Stimulated activated CD4-positive, alpha-beta T cell treated with anti-CD3 and anti-CD28 coated beads, TNF-alpha, amount 100 ng/mL, for 4 hours (primary cell): ENCODE data around the gene MTO1.
"Not testable (repeated sequence)": the region's sequence is repeated elsewhere in the genome, so short reads cannot be mapped to it uniquely, and the experiment has no call there.

Source experiments
- DNase-seq, 3 experiments: peaks; one replicate each; pipeline ENCODE4 v3.0.0-alpha.2; 2020; ENCODE audit warnings: low read depth in 3 of 3

Gene MTO1

DNA sequence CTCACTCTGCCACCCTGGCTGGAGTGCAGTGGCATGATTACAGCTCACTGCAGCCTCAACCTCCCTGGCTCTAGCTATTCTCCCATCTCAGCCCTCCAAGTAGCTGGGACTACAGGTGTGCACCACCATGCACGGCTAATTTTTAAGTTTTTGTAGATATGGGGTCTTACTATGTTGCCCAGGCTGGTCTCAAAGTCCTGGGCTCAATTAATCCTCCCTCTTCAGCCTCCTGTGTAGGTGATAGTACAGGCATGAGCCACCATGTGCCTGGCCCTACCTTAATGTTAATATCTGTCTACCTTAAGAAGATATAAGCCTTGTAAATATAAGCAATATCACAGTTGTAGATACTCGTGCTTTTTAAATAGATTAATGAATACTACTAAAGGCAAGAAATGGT is 42.6 kb downstream of the MTO1 start:
- no peak for DNase-seq

- DNase-seq, result no peak
Observed at GRCh38 chr6:73505142-73505541, 43.6 kb downstream of the MTO1 start.

DNA sequence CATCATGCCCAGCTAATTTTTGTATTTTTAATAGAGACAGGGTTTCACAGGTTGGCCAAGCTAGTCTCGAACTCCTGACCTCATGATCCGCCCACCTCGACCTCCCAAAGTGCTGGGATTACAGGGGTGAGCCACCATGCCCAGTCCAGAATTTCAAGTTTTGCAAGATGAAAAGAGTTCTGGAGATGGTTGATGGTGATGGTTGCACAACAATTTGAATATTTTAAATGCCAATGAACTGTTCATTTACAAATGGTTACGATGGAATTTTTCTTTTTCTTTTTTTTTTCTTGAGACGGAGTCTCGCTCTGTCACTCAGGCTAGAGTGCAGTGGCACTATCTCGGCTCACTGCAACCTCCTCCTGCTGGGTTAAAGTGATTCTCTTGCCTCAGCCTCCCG is 44.2 kb downstream of the MTO1 start:
- DNase-seq, result not testable (repeated sequence)

DNA sequence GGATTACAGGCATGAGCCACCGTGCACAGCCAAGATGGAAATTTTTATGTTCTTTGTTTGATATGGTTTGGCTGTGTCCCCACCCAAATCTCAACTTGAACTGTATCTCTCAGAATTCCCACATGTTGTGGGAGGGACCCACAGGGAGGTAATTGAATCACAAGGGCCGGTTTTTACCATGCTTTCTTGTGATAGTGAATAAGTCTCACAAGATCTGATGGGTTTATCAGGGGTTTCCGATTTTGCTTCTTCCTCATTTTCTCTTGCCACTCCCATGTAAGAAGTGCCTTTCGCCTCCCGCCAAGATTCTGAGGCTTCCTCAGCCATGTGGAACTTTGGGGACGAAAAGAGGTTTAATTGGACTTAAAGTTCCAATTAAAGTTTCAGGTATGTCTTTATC is 44.7 kb downstream of the MTO1 start:
- no peak for DNase-seq

DNA sequence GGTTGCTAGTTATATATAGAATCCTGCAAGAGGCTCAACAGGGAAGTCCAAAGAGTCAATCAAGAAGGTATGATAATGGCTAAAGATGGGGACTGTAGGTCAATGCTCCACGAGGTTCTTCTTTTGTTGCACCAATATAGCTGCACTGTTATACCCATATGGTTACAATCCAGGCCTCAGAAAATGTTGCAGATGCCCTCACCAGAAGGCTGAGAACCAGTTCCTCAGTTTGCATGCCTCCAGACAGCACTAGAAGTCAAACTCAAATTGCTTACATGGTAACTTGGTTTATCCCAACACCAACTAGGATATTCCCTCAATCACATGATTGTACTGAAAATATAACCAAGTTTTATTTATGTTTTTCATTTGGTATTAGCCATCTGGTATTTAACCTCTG is 47.2 kb downstream of the MTO1 start:
- no peak for DNase-seq

GRCh38 chr6:73509851-73510250 is 48.3 kb downstream of the MTO1 start:
- no peak for DNase-seq

DNA sequence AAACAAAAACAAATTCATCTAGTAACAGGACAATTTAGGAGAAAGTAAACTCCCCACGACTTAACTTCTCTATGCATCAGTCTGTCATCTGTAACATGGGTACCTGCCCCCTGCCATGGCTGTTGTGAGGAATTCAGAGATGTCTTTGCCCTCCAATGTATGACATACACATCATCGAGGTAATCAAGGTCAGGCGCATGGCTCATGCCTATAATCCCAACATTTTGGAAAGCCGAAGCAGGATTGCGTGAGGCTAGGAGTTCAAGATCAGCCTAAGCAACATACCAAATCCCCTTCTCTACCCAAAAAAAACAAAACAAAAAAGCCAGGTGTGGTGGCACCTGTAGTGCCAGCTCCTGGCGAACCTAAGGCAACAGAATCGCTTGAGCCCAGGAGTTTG is 50.3 kb downstream of the MTO1 start:
- no peak for DNase-seq

DNA sequence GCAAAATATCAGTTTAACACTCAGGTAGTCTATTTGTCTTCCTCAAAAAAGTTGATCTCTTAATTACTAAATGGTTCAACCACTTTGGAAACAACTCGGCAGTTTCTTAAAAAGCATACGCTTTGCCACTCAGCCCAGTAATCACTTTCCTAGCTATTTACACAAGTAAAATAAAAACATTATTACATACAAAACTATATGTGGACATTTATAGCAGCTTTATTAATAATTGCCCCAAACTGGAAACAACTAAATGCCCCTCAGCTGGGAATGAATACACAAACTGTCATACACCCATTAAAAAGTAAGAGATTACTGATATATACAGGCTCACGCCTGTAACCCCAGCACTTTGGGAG is 51.9 kb downstream of the MTO1 start:
- DNase-seq, result no peak

- DNase-seq, result no peak
Observed at GRCh38 chr6:73514746-73515110, 53.2 kb downstream of the MTO1 start.

DNA sequence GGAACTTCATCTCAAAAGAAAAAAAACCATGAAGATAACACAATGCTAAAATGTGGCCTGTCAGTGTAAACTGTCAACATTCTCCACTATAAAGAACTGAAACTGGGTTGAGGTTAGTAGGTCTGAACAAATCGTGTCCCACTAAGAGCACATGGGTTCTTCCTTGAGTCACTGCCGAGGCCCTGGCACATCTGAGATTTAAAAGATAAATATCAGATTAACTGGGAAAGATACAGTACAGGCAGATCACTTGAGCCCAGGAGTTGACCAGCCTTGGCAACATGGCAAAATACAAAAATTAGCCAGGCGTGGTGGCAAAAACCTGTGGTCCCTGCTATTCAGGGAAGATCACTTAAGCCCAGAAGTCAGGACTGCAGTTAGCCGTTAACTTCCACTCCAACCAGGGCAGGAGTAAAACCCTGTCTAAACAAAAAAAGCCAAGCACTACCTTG is 53.7 kb downstream of the MTO1 start:
- no peak for DNase-seq

GRCh38 chr6:73516514-73517489 is 55.3 kb downstream of the MTO1 start:
- no peak for DNase-seq

DNA sequence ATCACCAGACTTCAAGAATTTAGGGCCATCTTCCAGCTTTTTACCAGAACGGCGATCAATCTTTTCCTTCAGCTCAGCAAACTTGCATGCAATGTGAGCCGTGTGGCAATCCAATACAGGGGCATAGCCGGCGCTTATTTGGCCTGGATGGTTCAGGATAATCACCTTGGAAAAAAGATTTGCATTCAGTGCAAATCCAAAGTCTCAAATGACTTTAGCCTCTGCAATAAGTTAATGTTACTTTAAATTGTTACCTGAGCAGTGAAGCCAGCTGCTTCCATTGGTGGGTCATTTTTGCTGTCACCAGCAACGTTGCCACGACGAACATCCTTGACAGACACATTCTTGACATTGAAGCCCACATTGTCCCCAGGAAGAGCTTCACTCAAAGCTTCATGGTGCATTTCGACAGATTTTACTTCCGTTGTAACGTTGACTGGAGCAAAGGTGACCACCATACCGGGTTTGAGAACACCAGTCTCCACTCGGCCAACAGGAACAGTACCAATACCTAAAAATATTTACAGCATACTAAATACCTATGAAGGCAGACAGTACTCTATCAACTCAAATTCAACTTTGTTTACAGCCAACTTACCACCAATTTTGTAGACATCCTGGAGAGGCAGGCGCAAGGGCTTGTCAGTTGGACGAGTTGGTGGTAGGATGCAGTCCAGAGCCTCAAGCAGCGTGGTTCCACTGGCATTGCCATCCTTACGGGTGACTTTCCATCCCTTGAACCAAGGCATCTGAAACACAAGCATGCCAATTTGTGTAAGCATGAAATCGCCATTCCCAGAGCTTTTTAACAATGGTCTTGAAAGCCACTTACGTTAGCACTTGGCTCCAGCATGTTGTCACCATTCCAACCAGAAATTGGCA is 56.8 kb downstream of the MTO1 start:
- not testable (repeated sequence) for DNase-seq

GRCh38 chr6:73518982-73519881 is 57.7 kb downstream of the MTO1 start:
- DNase-seq, result not testable (repeated sequence)

- peak; percentile 71 to 82 (median 72) for DNase-seq
Observed at GRCh38 chr6:73519926-73520687, 58.6 kb downstream of the MTO1 start.

DNA sequence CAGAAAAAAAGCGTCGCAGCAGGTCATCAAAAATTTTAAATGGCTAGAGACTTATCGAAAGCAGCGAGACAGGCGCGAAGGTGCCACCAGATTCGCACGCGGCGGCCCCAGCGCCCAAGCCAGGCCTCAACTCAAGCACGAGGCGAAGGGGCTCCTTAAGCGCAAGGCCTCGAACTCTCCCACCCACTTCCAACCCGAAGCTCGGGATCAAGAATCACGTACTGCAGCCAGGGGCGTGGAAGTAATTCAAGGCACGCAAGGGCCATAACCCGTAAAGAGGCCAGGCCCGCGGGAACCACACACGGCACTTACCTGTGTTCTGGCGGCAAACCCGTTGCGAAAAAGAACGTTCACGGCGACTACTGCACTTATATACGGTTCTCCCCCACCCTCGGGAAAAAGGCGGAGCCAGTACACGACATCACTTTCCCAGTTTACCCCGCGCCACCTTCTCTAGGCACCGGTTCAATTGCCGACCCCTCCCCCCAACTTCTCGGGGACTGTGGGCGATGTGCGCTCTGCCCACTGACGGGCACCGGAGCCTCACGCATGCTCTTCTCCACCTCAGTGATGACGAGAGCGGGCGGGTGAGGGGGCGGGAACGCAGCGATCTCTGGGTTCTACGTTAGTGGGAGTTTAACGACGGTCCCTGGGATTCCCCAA is 59.3 kb downstream of the MTO1 start, which contains the start of gene EEF1A1:
Gene EEF1A1 (minus strand): TSS at position 345 of the 663 bp plus-strand sequence. CDS start 1,006 bp downstream, outside the sequence.
- peak; percentile 98 to 100 (median 100) for DNase-seq

DNA sequence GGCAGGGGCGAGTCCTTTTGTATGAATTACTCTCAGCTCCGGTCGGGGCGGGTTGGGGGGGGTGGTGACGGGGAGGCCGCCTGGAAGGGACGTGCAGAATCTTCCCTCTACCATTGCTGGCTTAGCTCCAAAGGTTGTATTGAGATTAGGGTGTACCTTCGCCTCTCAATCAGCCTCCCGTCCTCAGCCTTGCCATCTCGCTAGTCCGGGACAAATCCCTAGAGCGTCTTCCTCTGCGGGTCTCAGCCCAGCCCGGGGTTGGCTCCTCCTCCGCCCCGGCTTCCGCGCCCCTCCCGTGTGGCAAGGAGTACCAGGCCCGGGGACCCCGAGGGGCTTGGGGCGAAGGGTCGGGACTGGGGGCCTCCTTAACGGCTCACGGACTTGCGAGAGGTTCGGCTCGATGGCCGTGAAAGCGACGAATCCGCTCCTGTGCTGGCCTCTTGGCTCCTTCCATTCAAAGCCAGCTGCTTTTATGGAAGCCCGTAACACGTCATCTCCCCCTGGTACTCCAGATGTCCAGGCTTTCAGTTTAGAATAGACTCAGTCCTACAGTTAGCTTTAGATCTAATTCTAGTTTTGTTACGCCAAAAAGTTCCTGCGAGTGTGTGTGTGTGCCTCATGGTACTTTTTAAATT is 59.9 kb downstream of the MTO1 start:
- DNase-seq, result peak; percentile 52 to 71 (median 65)

- peak; percentile 59 to 73 (median 65) for DNase-seq
Observed at GRCh38 chr6:73523434-73524123, 62.0 kb downstream of the MTO1 start.

GRCh38 chr6:73525546-73526330 is 64.2 kb downstream of the MTO1 start:
- no peak for DNase-seq
